GM19372 (cell line): ENCODE results near the gene PARD3.

Experiments
- ATAC-seq: cut with Tn5 transposase; IDR thresholded peaks from one replicate; pipeline ENCODE4 v1.9.1; 2021; ENCODE audit warnings: mild to moderate bottlenecking, low read depth, moderate library complexity; ENCODE audit not compliant: unreplicated experiment

The PARD3 gene

GRCh38 chr10:34340934-34341333 is 474.2 kb downstream of the PARD3 start:
- ATAC-seq = no peak

- ATAC-seq = no peak
Measured at GRCh38 chr10:34339816-34340553, 475.1 kb downstream of the PARD3 start.

GRCh38 chr10:34337917-34338316 is 477.2 kb downstream of the PARD3 start:
- ATAC-seq = no peak

GRCh38 chr10:34335960-34336690 is 479.0 kb downstream of the PARD3 start:
- no peak for ATAC-seq

- ATAC-seq = no peak
Measured at GRCh38 chr10:34334908-34335307, 480.2 kb downstream of the PARD3 start.

GRCh38 chr10:34333513-34333912 is 481.6 kb downstream of the PARD3 start:
- no peak for ATAC-seq

GRCh38 chr10:34327184-34327583 is 487.9 kb downstream of the PARD3 start:
- no peak for ATAC-seq

GRCh38 chr10:34323192-34323591 is 491.9 kb downstream of the PARD3 start:
- no peak for ATAC-seq

- no peak for ATAC-seq
Measured at GRCh38 chr10:34320265-34320664, 494.8 kb downstream of the PARD3 start.

GRCh38 chr10:34319197-34319846 is 495.8 kb downstream of the PARD3 start:
- ATAC-seq = no peak

GRCh38 chr10:34316154-34316553 is 498.9 kb downstream of the PARD3 start:
- ATAC-seq = no peak

GRCh38 chr10:34314457-34314856 is 500.6 kb downstream of the PARD3 start:
- ATAC-seq = no peak

- ATAC-seq = no peak
Measured at GRCh38 chr10:34313888-34314287, 501.2 kb downstream of the PARD3 start.

- no peak for ATAC-seq
Measured at GRCh38 chr10:34313353-34313752, 501.7 kb downstream of the PARD3 start.

- ATAC-seq = no peak
Measured at GRCh38 chr10:34311679-34312078, 503.4 kb downstream of the PARD3 start.

- ATAC-seq = no peak
Measured at GRCh38 chr10:34310234-34310633, 504.9 kb downstream of the PARD3 start.

GRCh38 chr10:34305189-34305588 is 509.9 kb downstream of the PARD3 start:
- ATAC-seq = no peak

- no peak for ATAC-seq
Measured at GRCh38 chr10:34303022-34303421, 512.1 kb downstream of the PARD3 start.

GRCh38 chr10:34299105-34299611 is 515.9 kb downstream of the PARD3 start:
- ATAC-seq = no peak

GRCh38 chr10:34298346-34298818 is 516.7 kb downstream of the PARD3 start:
- ATAC-seq = no peak
